Fibroblast of skin of right quadriceps (primary cell): Measurements from ENCODE around the gene HSPA12B.

Experiments
- DNase-seq: peaks from one replicate; pipeline ENCODE4 v3.0.0-alpha.2; 2013

HSPA12B gene

GRCh38 chr20:3767427-3768341 lies 35.2 kb downstream of the HSPA12B start, which contains the start of gene ADISSP:
ADISSP (minus strand) TSS chr20:3767753; CDS start chr20:3760100, 7,653 bp downstream.
- DNase-seq: peak; percentile 99

- peak; percentile 88 for DNase-seq
Observed at GRCh38 chr20:3768342-3769130, 36.1 kb downstream of the HSPA12B start.

- no peak for DNase-seq
Observed at GRCh38 chr20:3771552-3772058, 39.1 kb downstream of the HSPA12B start.

- no peak for DNase-seq
Observed at GRCh38 chr20:3775457-3776108, 43.1 kb downstream of the HSPA12B start.

- no peak for DNase-seq
Observed at GRCh38 chr20:3777381-3777715, 44.9 kb downstream of the HSPA12B start.

GRCh38 chr20:3777716-3778629 lies 45.5 kb downstream of the HSPA12B start:
- DNase-seq: peak; percentile 40

- no peak for DNase-seq
Observed at GRCh38 chr20:3778976-3779375, 46.5 kb downstream of the HSPA12B start.

GRCh38 chr20:3781153-3781910 lies 48.8 kb downstream of the HSPA12B start, which contains the start of gene SPEF1:
SPEF1 (minus strand) TSS chr20:3781448; CDS start chr20:3781287, 161 bp downstream.
- DNase-seq: peak; percentile 93

GRCh38 chr20:3782597-3782996 lies 50.1 kb downstream of the HSPA12B start:
- DNase-seq: no peak

GRCh38 chr20:3783068-3783489 lies 50.6 kb downstream of the HSPA12B start:
- DNase-seq: no peak

- no peak for DNase-seq
Observed at GRCh38 chr20:3783511-3784195, 51.2 kb downstream of the HSPA12B start.

- DNase-seq: no peak
Observed at GRCh38 chr20:3784216-3784853, 51.9 kb downstream of the HSPA12B start.

GRCh38 chr20:3784863-3785239 lies 52.4 kb downstream of the HSPA12B start:
- no peak for DNase-seq

- DNase-seq: no peak
Observed at GRCh38 chr20:3785240-3786125, 53.0 kb downstream of the HSPA12B start.

- DNase-seq: peak; percentile 50
Observed at GRCh38 chr20:3786126-3786484, 53.6 kb downstream of the HSPA12B start.

GRCh38 chr20:3786665-3787323 lies 54.3 kb downstream of the HSPA12B start, which contains the start of gene CENPB:
CENPB (minus strand) TSS chr20:3786740; CDS start chr20:3786483, 257 bp downstream.
- peak; percentile 86 for DNase-seq

- peak; percentile 64 for DNase-seq
Observed at GRCh38 chr20:3787324-3788014, 55.0 kb downstream of the HSPA12B start.
